Embryonic facial prominence (tissue), 1 donor: Measurements from ENCODE around the gene OOEP.

Source experiments
- DNase-seq: peaks from one replicate; pipeline ENCODE4 v3.0.0-alpha.2; 2016; ENCODE audit errors: extremely low spot score

Gene OOEP

GRCh38 chr6:73364549-73364948 lies 5.1 kb downstream of the OOEP start:
- no peak for DNase-seq

GRCh38 chr6:73364121-73364520 lies 5.6 kb downstream of the OOEP start:
- DNase-seq, result no peak

GRCh38 chr6:73363537-73363875 lies 6.2 kb downstream of the OOEP start:
- no peak for DNase-seq

GRCh38 chr6:73362869-73363536 lies 6.7 kb downstream of the OOEP start:
- no peak for DNase-seq

GRCh38 chr6:73362358-73362757 lies 7.3 kb downstream of the OOEP start, which contains the start of gene KHDC3L:
Gene KHDC3L (plus strand): TSS chr6:73362658. CDS start chr6:73362730, 72 bp downstream.
- DNase-seq, result no peak

- DNase-seq, result no peak
Observed at GRCh38 chr6:73353636-73354593, 15.8 kb downstream of the OOEP start, which contains the start of gene DPPA5. Gene DPPA5 (minus strand): TSS chr6:73354276. CDS start chr6:73354225, 51 bp downstream.

- DNase-seq, result no peak
Observed at GRCh38 chr6:73349311-73349710, 20.4 kb downstream of the OOEP start.

- no peak for DNase-seq
Observed at GRCh38 chr6:73348550-73349204, 21.0 kb downstream of the OOEP start.

- no peak for DNase-seq
Observed at GRCh38 chr6:73343164-73343563, 26.5 kb downstream of the OOEP start.

- no peak for DNase-seq
Observed at GRCh38 chr6:73342174-73342573, 27.5 kb downstream of the OOEP start.

GRCh38 chr6:73341335-73341734 lies 28.4 kb downstream of the OOEP start:
- DNase-seq, result no peak

- no peak for DNase-seq
Observed at GRCh38 chr6:73340048-73340447, 29.6 kb downstream of the OOEP start.

- no peak for DNase-seq
Observed at GRCh38 chr6:73339340-73339739, 30.4 kb downstream of the OOEP start.

GRCh38 chr6:73329201-73329600 lies 40.5 kb downstream of the OOEP start:
- DNase-seq, result no peak

GRCh38 chr6:73328790-73329189 lies 40.9 kb downstream of the OOEP start:
- DNase-seq, result no peak

GRCh38 chr6:73325656-73326055 lies 44.0 kb downstream of the OOEP start:
- DNase-seq, result no peak

GRCh38 chr6:73323323-73323722 lies 46.4 kb downstream of the OOEP start:
- no peak for DNase-seq
